K562 (cell line): Measurements from ENCODE around the gene ORAI3. TPM values are rescaled to one million over a fixed set of nuclear protein-coding genes. Genes with fewer than 3 reads are reported as not detected.

Source experiments
- ARID3B ChIP-seq: fragments of 250-450 bp; sonication (Bioruptor Pico); IDR thresholded peaks from 2 replicates; pipeline ENCODE4 v1.4.0; 2020; ENCODE audit warnings: borderline replicate concordance
- BHLHE40 ChIP-seq: IDR thresholded peaks from 2 replicates; pipeline ENCODE4 v1.6.1; 2011; ENCODE audit warnings: low read length, improper control_type of control experiment
- CHD2 ChIP-seq: IDR thresholded peaks from 2 replicates; pipeline ENCODE4 v1.6.1; 2011; ENCODE audit warnings: low read depth, low read length
- EHMT2 ChIP-seq: fragments of 450-650 bp; IDR thresholded peaks from 2 replicates; pipeline ENCODE4 v1.6.1; 2018; ENCODE audit warnings: antibody characterized with exemption
- FOXK1 ChIP-seq: sonication (generic); formaldehyde crosslinking; IDR thresholded peaks from 2 replicates; pipeline ENCODE4 v1.8.0; 2022; ENCODE audit warnings: missing genetic modification reagents, mild to moderate bottlenecking, borderline replicate concordance
- FOXO4 ChIP-seq: fragments of 450-650 bp; formaldehyde crosslinking; IDR thresholded peaks from 2 replicates; pipeline ENCODE4 v1.4.0; 2020; ENCODE audit warnings: mild to moderate bottlenecking, moderate library complexity
- HNRNPLL ChIP-seq: fragments of 200-400 bp; formaldehyde crosslinking; IDR thresholded peaks from 2 replicates; pipeline ENCODE4 v1.6.1; 2017; ENCODE audit warnings: low read length, low read depth, mild to moderate bottlenecking; ENCODE audit not compliant: poor library complexity, severe bottlenecking
- MAFK ChIP-seq: IDR thresholded peaks from 2 replicates; pipeline ENCODE4 v1.6.1; 2011; ENCODE audit warnings: low read length, improper control_type of control experiment
- NEUROD1 ChIP-seq: fragments of 150-350 bp; IDR thresholded peaks from 2 replicates; pipeline ENCODE4 v1.6.1; 2014; ENCODE audit warnings: borderline replicate concordance, low read length, low read depth; ENCODE audit not compliant: partially characterized antibody
- SAP30 ChIP-seq: fragments of 200-600 bp; sonication (generic); IDR thresholded peaks from 2 replicates; pipeline ENCODE4 v1.6.1; 2012; ENCODE audit warnings: borderline replicate concordance, low read depth, mild to moderate bottlenecking, moderate library complexity, low read length, control low read depth, inconsistent platforms; ENCODE audit not compliant: insufficient read depth, poor library complexity, severe bottlenecking
- SMARCE1 ChIP-seq: fragments of 450-650 bp; IDR thresholded peaks from 2 replicates; pipeline ENCODE4 v1.7.1; 2016; ENCODE audit warnings: mild to moderate bottlenecking
- U2AF2 ChIP-seq: fragments of 200-400 bp; formaldehyde crosslinking; optimal IDR thresholded peaks from 2 replicates; pipeline ENCODE3; 2017; ENCODE audit warnings: low read depth, mild to moderate bottlenecking, low read length
- ZNF512 ChIP-seq: IDR thresholded peaks from 2 replicates; pipeline ENCODE4 v1.6.1; 2016; ENCODE audit warnings: missing genetic modification characterization, missing compliant biosample characterization
- ZNF695 ChIP-seq: fragments of 450-650 bp; formaldehyde crosslinking; IDR thresholded peaks from 2 replicates; pipeline ENCODE4 v1.4.0; 2020; ENCODE audit warnings: mild to moderate bottlenecking, moderate library complexity
- polyA plus RNA-seq, 8 experiments: library from polyadenylated mRNA; depleted of rRNA in 4 of 8; stranded (reverse) in 5 of 8; unstranded in 3 of 8; fragments of >200 nt; fragmentation: Nextera tagmentation in 2 of 8; fragmentation: Illumina TruSeq in 1 of 8; extraction: Ambion mirVana in 2 of 8; extraction: Trizol in 1 of 8; gene quantifications; 2 replicates each; pipeline versions ENCODE4 v1.2.1 to v1.2.3, GENCODE V29; 2011 to 2014; ENCODE audit warnings: inconsistent platforms in 1 of 8, missing spikeins in 1 of 8
- total RNA-seq, 7 experiments: library from RNA; depleted of rRNA in 6 of 7; stranded (reverse); fragments of >200 nt in 6 of 7; fragmentation: Illumina TruSeq in 2 of 7; extraction: Trizol in 2 of 7; gene quantifications; 2 replicates each; pipeline versions ENCODE4 v1.2.1 to v1.2.3, GENCODE V29; 2011 to 2021; ENCODE audit warnings: low replicate concordance in 1 of 7
- TF ChIP-seq, protein P1 (sequence below): sonication (generic); formaldehyde crosslinking; IDR thresholded peaks from 2 replicates; pipeline ENCODE4 v1.8.0; 2023; ENCODE audit warnings: missing genetic modification reagents, mild to moderate bottlenecking, borderline replicate concordance

Gene ORAI3
- total and polyA plus RNA-seq, 9 of the 15 experiments (the other 6 are each of a cell fraction or from before 2014, with no cell fraction given): 4.9 to 23.3 (median 14.1) TPM

- TF ChIP-seq, protein P1, sequence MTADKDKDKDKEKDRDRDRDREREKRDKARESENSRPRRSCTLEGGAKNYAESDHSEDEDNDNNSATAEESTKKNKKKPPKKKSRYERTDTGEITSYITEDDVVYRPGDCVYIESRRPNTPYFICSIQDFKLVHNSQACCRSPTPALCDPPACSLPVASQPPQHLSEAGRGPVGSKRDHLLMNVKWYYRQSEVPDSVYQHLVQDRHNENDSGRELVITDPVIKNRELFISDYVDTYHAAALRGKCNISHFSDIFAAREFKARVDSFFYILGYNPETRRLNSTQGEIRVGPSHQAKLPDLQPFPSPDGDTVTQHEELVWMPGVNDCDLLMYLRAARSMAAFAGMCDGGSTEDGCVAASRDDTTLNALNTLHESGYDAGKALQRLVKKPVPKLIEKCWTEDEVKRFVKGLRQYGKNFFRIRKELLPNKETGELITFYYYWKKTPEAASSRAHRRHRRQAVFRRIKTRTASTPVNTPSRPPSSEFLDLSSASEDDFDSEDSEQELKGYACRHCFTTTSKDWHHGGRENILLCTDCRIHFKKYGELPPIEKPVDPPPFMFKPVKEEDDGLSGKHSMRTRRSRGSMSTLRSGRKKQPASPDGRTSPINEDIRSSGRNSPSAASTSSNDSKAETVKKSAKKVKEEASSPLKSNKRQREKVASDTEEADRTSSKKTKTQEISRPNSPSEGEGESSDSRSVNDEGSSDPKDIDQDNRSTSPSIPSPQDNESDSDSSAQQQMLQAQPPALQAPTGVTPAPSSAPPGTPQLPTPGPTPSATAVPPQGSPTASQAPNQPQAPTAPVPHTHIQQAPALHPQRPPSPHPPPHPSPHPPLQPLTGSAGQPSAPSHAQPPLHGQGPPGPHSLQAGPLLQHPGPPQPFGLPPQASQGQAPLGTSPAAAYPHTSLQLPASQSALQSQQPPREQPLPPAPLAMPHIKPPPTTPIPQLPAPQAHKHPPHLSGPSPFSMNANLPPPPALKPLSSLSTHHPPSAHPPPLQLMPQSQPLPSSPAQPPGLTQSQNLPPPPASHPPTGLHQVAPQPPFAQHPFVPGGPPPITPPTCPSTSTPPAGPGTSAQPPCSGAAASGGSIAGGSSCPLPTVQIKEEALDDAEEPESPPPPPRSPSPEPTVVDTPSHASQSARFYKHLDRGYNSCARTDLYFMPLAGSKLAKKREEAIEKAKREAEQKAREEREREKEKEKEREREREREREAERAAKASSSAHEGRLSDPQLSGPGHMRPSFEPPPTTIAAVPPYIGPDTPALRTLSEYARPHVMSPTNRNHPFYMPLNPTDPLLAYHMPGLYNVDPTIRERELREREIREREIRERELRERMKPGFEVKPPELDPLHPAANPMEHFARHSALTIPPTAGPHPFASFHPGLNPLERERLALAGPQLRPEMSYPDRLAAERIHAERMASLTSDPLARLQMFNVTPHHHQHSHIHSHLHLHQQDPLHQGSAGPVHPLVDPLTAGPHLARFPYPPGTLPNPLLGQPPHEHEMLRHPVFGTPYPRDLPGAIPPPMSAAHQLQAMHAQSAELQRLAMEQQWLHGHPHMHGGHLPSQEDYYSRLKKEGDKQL (CRISPR knock-in tag): no peak
- no peak for TF ChIP-seq EHMT2
- TF ChIP-seq ARID3B: no peak
- TF ChIP-seq MAFK: no peak
- no peak for TF ChIP-seq NEUROD1
- no peak for TF ChIP-seq ZNF512
- TF ChIP-seq CHD2: no peak
- no peak for TF ChIP-seq SAP30
- no peak for TF ChIP-seq ZNF695 (CRISPR knock-in tag)
- TF ChIP-seq FOXK1: no peak
- TF ChIP-seq BHLHE40: peak; percentile 81
- no peak for TF ChIP-seq SMARCE1
- no peak for TF ChIP-seq HNRNPLL
- TF ChIP-seq FOXO4 (CRISPR knock-in tag): no peak
- TF ChIP-seq U2AF2: no peak
Observed at GRCh38 chr16:30902029-30902972, 46.6 kb upstream of the ORAI3 start (continued).
